ENCODE data around the gene GREB1.

The GREB1 gene

GRCh38 chr2:11613297-11613696, 79.5 kb downstream of the GREB1 start:
- TF ChIP-seq CTCF (IDR thresholded peaks at IDR 0.05; ENCODE audit: extremely low read depth, insufficient read depth, missing control alignments): no peak
- no peak for DNase-seq (ENCODE audit: low spot score)
- in situ Hi-C loops (cut with MboI; ENCODE audit: low pct_unique_long_range_greater_than_20kb, low sequenced_read_pairs, unreplicated experiment): no loop called here

- in situ Hi-C loops (cut with MboI; ENCODE audit: low pct_unique_long_range_greater_than_20kb, low sequenced_read_pairs, unreplicated experiment): no loop called here
- no peak for TF ChIP-seq CTCF (IDR thresholded peaks at IDR 0.05; ENCODE audit: extremely low read depth, insufficient read depth, missing control alignments)
- DNase-seq (ENCODE audit: low spot score): no peak
Measured at GRCh38 chr2:11615209-11615608, 81.4 kb downstream of the GREB1 start.

GRCh38 chr2:11616097-11616687, 82.3 kb downstream of the GREB1 start:
- TF ChIP-seq CTCF (IDR thresholded peaks at IDR 0.05; ENCODE audit: extremely low read depth, insufficient read depth, missing control alignments): no peak

GRCh38 chr2:11616851-11617415, 83.1 kb downstream of the GREB1 start:
- no peak for TF ChIP-seq CTCF (IDR thresholded peaks at IDR 0.05; ENCODE audit: extremely low read depth, insufficient read depth, missing control alignments)
- in situ Hi-C loops (cut with MboI; ENCODE audit: low pct_unique_long_range_greater_than_20kb, low sequenced_read_pairs, unreplicated experiment): no loop called here
- no peak for DNase-seq (ENCODE audit: low spot score)

More at GRCh38 chr2:11616097-11616687, 82.3 kb downstream of the GREB1 start:
- in situ Hi-C loops (cut with MboI; ENCODE audit: low pct_unique_long_range_greater_than_20kb, low sequenced_read_pairs, unreplicated experiment): no loop called here
- DNase-seq (ENCODE audit: low spot score): no peak

- in situ Hi-C loops (cut with MboI; ENCODE audit: low pct_unique_long_range_greater_than_20kb, low sequenced_read_pairs, unreplicated experiment): no loop called here
- no peak for TF ChIP-seq CTCF (IDR thresholded peaks at IDR 0.05; ENCODE audit: extremely low read depth, insufficient read depth, missing control alignments)
- no peak for DNase-seq (ENCODE audit: low spot score)
Measured at GRCh38 chr2:11617527-11617926, 83.7 kb downstream of the GREB1 start.

- in situ Hi-C loops (cut with MboI; ENCODE audit: low pct_unique_long_range_greater_than_20kb, low sequenced_read_pairs, unreplicated experiment): no loop called here
- DNase-seq (ENCODE audit: low spot score): no peak
- no peak for TF ChIP-seq CTCF (IDR thresholded peaks at IDR 0.05; ENCODE audit: extremely low read depth, insufficient read depth, missing control alignments)
Measured at GRCh38 chr2:11617984-11618707, 84.3 kb downstream of the GREB1 start.
